Brain microvascular endothelial cell (primary cell): ENCODE measurements around the gene SV2B.

Source experiments
- DNase-seq: peaks from one replicate; pipeline ENCODE4 v3.0.0-alpha.2; 2020
- H3K27ac ChIP-seq: fragments of 250-450 bp; sonication (Bioruptor Pico); 2 replicates; pipeline ENCODE4 v1.5.1; 2020; ENCODE audit warnings: mild to moderate bottlenecking, moderate library complexity
- H3K27me3 ChIP-seq: fragments of 250-450 bp; sonication (Bioruptor Pico); replicated peaks from 2 replicates; pipeline ENCODE4 v1.5.1; 2020; ENCODE audit warnings: mild to moderate bottlenecking
- H3K36me3 ChIP-seq: fragments of 250-450 bp; sonication (Bioruptor Pico); replicated peaks from 2 replicates; pipeline ENCODE4 v1.5.1; 2020; ENCODE audit warnings: mild to moderate bottlenecking
- H3K4me3 ChIP-seq: 2 replicates; pipeline ENCODE4 v1.5.1; 2011; ENCODE audit warnings: low read depth, mild to moderate bottlenecking, control low read depth, low read length, moderate library complexity
- in situ Hi-C: cut with HindIII; loops from 2 replicates; pipeline ENCODE4 v1.10.0; 2017; ENCODE audit warnings: low sequenced_read_pairs, low pct_ligation_motif_present
- TF ChIP-seq, protein P1 (sequence below): IDR thresholded peaks from 2 replicates; pipeline ENCODE4 v1.5.1; 2011; ENCODE audit warnings: low read depth, mild to moderate bottlenecking, moderate library complexity, low read length, control low read depth, inconsistent platforms; ENCODE audit errors: missing control alignments

SV2B gene

DNA sequence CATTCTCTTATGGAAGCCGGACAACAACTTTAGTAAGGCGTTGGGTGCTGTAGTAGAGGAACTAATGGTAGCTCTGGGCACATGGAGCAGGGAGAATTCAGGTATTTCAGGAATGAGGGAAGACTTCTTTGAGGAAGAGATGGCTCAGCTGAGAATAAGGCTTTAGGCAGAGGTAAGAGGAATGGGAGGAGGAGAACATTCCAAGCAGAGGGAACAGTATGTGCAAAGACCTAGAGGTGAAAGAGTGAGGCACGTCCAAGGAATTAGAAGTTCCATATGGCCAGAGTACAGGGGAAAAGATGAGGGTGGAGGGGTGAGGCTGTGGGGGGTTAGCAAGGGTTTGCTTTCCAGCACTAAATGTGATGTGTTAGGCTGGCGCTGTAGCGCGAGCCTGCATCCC lies 1.6 kb upstream of the SV2B start:
- DNase-seq, result no peak
- TF ChIP-seq, protein P1, sequence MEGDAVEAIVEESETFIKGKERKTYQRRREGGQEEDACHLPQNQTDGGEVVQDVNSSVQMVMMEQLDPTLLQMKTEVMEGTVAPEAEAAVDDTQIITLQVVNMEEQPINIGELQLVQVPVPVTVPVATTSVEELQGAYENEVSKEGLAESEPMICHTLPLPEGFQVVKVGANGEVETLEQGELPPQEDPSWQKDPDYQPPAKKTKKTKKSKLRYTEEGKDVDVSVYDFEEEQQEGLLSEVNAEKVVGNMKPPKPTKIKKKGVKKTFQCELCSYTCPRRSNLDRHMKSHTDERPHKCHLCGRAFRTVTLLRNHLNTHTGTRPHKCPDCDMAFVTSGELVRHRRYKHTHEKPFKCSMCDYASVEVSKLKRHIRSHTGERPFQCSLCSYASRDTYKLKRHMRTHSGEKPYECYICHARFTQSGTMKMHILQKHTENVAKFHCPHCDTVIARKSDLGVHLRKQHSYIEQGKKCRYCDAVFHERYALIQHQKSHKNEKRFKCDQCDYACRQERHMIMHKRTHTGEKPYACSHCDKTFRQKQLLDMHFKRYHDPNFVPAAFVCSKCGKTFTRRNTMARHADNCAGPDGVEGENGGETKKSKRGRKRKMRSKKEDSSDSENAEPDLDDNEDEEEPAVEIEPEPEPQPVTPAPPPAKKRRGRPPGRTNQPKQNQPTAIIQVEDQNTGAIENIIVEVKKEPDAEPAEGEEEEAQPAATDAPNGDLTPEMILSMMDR, result no peak
- no peaks in the 10 kb centered on the region for H3K36me3 ChIP-seq
- no peak overlapping the region for H3K27ac ChIP-seq
- in situ Hi-C loops, result no loop called here
- peaks cover 31% of the 10 kb centered on the region for H3K27me3 ChIP-seq
- H3K4me3 ChIP-seq, result no peak overlapping the region

DNA sequence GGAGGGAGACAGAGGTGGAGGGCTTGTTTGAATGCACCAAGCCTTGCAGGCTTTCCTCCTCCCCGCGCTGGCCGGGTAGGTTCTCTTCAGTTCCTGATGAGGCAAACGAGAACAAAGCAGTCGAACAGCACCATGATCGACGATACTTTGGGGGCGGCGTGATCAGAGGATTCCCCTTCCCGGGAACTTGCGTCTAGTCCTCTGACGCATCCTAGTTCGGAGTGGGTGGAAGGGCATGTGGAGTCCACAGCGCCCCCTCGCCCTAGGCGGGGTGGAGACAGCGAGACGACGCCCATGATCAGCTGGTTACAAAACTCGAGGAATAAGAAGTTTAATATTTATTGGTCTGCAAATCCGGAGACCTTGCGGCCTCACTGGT lies 452 bp upstream of the SV2B start:
- Histone ChIP-seq H3K27ac (no peak overlapping the region), H3K4me3 (peak overlapping the region; percentile 39), H3K27me3 (peaks cover 31% of the 10 kb centered on the region), H3K36me3 (no peaks in the 10 kb centered on the region)
- TF ChIP-seq, protein P1, result peak; percentile 45
- peak; percentile 35 for DNase-seq
- in situ Hi-C loops, result no loop called here

DNA sequence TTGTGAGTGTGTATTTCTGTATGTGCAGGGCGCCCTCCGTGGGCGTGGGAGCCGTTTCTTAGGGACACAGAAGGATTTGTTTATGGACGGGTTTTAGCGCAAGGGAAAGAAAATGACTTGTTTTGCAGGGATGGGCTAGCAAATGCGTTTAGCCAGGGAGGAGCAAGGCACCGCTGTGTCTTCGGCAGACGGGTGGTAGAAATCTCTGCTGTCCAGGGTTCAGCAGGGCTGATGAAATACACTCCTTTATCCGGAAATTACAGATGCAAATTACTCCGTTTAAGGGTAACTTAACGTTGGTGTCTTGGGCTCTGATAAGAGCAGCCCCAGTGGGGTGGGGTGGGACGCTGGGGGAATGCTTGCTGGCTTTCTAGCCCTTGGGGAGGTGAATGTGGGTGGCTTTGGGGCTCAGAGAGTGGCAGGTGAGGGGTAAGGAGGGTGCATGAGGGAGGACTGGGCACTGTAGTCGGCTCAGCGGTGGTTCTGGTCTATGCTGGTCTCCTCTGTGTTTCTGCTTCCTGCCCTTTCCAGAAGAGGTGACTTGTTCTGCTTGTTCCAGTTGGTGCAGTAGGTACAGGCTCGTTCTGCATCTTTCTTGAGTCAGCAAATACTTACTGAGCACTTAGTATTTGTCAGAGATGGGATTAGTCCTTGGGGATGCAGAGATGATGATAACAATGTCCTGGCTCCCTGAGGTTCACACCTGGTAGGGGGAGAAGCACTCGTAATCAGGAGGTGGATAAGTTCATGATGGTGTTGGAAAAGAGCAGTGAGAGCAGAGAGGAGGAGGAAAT lies 954 bp downstream of the SV2B start:
- no peak overlapping the region for H3K27ac ChIP-seq
- H3K36me3 ChIP-seq, result no peaks in the 10 kb centered on the region
- peaks cover 31% of the 10 kb centered on the region for H3K27me3 ChIP-seq
- DNase-seq, result no peak
- H3K4me3 ChIP-seq, result peak overlapping the region; percentile 39
- in situ Hi-C loops, result no loop called here
- TF ChIP-seq, protein P1, result no peak

DNA sequence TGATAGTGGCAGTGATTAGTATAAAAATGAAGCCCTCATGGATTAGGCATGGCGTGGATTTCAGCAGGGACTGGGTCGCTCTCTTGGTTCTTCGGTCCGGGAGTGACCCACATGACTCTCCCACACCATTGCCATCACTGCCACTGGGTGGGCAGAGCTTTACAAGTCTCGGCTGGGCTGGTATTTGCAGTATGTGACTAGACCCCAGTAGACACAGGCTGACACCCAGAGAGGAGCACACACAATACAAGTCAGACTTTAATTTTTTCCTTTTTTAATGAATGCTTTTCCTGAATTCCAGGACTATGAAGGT lies 1.5 kb downstream of the SV2B start:
- peaks cover 31% of the 10 kb centered on the region for H3K27me3 ChIP-seq
- H3K36me3 ChIP-seq, result no peaks in the 10 kb centered on the region
- no peak overlapping the region for H3K27ac ChIP-seq
- no peak for DNase-seq
- no peak overlapping the region for H3K4me3 ChIP-seq
- TF ChIP-seq, protein P1, result no peak
- in situ Hi-C loops, result no loop called here

DNA sequence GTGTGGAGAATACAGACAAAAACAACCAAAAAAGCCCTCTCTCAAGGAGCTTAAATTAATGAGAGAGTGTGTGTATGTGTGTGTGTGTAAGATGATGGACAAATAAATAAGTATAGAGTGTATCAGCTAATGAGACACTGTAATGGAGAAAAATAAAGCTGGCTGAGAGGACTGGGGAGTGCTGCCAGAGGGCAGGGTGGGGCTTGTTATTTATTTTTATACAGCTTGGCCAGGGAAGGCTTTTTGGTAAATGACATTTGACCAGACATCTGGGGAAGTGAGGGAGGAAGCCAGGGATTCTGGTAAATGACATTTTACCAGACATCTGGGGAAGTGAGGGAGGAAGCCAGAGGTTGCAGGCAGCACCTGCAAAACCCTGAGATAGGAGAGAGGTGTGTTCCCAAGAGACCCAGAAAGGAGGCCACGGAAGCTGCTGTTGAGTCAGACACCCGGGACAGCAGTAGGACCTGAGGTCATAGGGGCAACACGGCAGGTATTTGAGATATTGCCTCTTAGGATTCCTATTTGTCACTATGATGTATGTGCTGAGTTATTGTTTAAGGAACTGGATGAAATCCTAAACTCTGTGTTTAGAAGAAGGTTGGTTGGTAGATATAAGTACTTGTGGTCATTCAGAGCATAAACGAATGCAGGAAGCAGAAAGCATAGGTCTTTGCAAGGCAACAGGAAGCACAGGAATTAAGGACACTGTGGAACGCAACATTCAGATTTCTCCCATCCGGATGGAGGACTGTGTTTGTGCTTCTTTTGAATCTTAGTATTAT lies 2.7 kb downstream of the SV2B start:
- peaks cover 29% of the 10 kb centered on the region for H3K27me3 ChIP-seq
- H3K4me3 ChIP-seq, result no peak overlapping the region
- TF ChIP-seq, protein P1, result no peak
- DNase-seq, result no peak
- no peaks in the 10 kb centered on the region for H3K36me3 ChIP-seq
- no peak overlapping the region for H3K27ac ChIP-seq
- in situ Hi-C loops, result no loop called here
